ENCODE data around the gene FARP2.

- TF ChIP-seq CTCF (IDR thresholded peaks at IDR 0.05; ENCODE audit: low read length) (no peak), EZH2 (IDR thresholded peaks at IDR 0.05; ENCODE audit: borderline replicate concordance, low read length) (no peak)
These were observed at the start of gene FARP2 for GRCh38 chr2:241355983-241356870.
